Stimulated activated CD4-positive, alpha-beta T cell treated with anti-CD3 and anti-CD28 coated beads, Interleukin-4, amount 100 ng/mL, for 48 hours (primary cell): Measurements from ENCODE around the gene OR2J2.
"Not testable (repeated sequence)": the region's sequence is repeated elsewhere in the genome, so short reads cannot be mapped to it uniquely, and the experiment has no call there.

Source experiments
- DNase-seq, 2 donors: peaks; one replicate each; pipeline ENCODE4 v3.0.0-alpha.2; 2020; ENCODE audit warnings: low read depth in 2 of 2

Gene OR2J2

DNA sequence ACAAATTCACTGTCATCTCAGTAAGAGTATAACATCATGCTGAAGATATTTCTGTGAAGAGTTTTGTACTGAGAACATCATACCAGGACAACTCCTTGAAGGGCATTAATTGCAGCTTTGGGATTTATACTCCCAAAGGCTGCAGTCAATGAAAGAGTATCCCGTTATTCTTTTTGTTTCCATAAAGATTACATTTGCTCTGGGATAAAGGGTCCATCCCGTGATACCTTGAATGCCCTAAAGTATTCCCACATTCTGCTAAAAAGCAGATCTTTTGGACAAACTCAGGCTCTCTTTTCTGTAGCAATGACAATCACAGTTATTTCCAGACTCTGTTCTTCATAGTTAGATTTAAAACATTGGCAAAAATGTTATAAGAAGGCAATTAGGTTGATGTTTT is at the start of gene OR2J2:
OR2J2 (plus strand) TSS at position 301 of the 400 bp plus-strand sequence. CDS start 2,729 bp downstream, outside the sequence.
- not testable (repeated sequence) for DNase-seq

GRCh38 chr6:29129326-29130012 is 41.2 kb upstream of the OR2J2 start:
- no peak for DNase-seq

DNA sequence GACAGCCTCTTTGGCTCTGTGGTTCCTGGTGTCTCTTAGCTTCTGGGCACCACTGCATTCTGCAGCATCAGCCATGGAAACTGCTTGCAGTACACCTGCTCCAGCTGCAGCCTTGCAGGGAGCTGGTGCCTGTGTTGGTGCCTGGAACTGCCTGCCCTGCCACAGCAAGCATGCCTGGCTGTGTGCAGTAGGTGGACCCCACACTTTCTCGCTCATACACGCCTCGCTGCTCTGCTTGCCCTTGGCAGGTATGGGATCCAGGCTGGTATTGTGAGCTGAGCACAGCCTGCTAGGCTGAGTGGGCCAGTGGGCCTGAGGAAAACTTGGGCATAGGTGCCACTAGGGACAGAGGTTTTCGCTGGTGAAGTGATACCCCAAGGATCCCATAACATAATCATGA is 40.1 kb upstream of the OR2J2 start:
- DNase-seq = no peak

GRCh38 chr6:29131691-29132090 is 39.0 kb upstream of the OR2J2 start:
- no peak for DNase-seq

GRCh38 chr6:29137724-29138123 is 33.0 kb upstream of the OR2J2 start:
- DNase-seq = no peak

DNA sequence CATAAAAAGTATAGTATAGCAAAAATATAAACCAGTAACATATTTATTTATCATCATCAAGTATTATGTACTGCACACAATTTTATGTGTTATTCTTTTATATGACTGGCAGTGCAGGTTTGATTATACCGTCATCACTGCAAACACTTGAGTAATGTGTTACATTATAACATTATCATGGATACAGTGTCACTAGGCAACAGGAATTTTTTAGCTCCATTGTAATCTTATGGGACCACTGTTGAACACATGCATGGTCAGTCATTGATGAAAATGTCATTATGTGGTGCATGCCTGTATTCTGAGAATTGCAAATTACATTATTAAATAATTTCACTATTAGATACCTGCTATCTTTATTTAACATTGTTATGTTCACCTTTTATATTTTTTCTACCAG is 29.1 kb upstream of the OR2J2 start:
- DNase-seq = no peak

- no peak for DNase-seq
Measured at GRCh38 chr6:29142309-29142708, 28.4 kb upstream of the OR2J2 start.

- DNase-seq = no peak
Measured at GRCh38 chr6:29146179-29146578, 24.5 kb upstream of the OR2J2 start.

- DNase-seq = no peak
Measured at GRCh38 chr6:29147074-29147473, 23.6 kb upstream of the OR2J2 start.

- not testable (repeated sequence) for DNase-seq
Measured at GRCh38 chr6:29149444-29149843, 21.3 kb upstream of the OR2J2 start.

GRCh38 chr6:29153083-29153482 is 17.6 kb upstream of the OR2J2 start:
- no peak for DNase-seq

GRCh38 chr6:29155182-29155581 is 15.5 kb upstream of the OR2J2 start:
- DNase-seq = not testable (repeated sequence)

DNA sequence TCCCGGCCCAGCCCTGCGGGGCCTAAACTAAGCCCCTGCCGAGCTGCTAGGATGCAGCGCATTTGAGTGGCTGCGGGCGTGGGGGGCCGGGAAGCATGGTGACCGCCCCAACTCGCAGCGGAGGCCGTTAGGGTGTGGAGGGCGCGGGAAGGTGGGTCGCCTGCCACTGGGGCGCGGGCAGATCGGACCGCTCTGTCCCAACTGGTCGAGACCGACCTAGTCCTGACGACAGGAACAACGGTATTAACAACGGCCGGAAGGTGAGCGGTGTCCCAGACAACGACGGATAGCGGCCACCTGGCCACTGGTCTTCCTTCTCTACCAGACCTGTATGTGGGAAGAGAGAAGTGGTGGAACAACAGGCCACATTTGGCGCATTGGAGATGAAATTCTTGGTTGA is 10.8 kb upstream of the OR2J2 start:
- DNase-seq = not testable (repeated sequence)

- DNase-seq = not testable (repeated sequence)
Measured at GRCh38 chr6:29165571-29165970, 5.1 kb upstream of the OR2J2 start.

GRCh38 chr6:29171736-29172135 is 1.0 kb downstream of the OR2J2 start:
- no peak for DNase-seq

GRCh38 chr6:29183594-29183993 is 12.9 kb downstream of the OR2J2 start:
- DNase-seq = no peak

DNA sequence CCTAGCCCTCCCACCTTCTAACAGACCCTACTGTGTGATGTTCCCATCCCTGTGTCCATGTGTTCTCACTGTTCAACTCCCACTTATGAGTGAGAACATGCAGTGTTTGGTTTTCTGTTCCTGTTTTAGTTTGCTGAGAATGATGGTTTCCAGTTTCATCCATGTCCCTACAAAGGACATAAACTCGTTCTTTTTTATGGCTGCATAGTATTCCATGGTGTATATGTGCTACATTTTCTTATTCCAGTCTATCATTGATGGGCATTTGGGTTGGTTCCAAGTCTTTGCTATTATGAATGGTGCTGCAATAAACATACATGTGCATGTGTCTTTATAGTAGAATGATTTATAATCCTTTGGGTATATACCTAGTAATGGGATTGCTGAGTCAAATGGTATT is 18.0 kb downstream of the OR2J2 start:
- not testable (repeated sequence) for DNase-seq

DNA sequence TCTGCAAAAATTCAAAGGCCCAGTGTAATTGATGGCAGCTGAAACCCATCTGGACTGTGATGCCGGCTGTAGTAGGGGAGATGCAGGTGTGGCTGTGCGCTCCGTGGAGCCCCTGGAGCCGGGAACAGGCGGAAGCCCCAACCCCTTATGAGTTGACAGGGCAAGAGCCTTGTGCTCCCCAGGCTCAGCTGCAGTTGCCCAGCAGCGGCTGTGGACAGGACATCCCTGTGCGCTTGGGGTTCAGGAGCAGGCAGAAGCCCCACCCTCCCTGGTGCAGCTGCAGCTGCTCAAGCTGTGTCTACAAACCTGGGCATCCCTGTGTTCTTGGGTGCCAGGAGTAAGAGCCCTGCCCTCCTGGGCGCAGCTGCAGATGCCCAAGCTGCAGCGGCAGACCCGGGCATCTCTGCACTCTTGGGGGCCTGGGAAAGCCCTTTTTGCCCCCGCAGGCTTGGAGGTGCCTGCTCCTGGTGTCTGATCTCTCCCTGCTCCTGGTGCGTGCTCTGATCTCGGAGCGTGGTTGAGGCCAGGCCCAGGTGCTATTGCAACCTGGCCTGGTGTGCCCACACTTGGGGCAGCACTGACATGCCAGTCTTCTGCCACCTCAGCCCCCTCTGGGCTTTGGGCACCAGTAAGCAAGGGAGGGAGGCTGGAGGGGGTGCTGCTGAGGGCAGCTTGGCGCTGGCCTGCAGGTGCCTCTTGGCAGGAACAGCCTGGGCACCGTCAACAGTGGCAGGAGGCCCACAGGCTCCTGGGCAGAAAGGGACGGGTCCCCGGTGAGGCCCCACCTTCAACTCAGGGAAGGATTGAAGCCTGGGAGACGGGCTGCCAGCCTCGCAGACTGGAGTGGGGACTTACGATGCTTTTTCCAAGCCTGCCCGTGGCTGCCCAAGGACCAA is 30.3 kb downstream of the OR2J2 start:
- DNase-seq = no peak

GRCh38 chr6:29201966-29202365 is 31.3 kb downstream of the OR2J2 start:
- DNase-seq = no peak

DNA sequence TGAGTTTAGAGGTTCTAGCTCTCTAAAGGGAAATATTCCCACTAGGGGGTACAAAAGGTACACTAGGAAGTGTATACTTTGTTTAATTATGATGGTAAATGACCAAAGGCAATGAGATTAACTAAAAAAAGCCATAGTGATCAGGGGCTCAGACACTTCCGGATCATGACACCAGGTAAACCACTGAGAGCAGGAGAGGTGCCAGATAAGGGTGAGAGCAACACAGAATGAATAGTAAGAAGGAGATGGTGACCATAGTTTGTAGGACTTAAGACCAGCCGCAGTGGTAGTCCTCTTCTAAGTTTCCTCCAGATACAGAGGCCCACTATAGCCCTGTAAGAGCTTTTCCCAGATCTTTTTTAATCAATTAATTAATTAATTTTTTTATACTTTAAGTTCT is 40.8 kb downstream of the OR2J2 start:
- DNase-seq = no peak

- DNase-seq = no peak
Measured at GRCh38 chr6:29216528-29216927, 45.8 kb downstream of the OR2J2 start.

- not testable (repeated sequence) for DNase-seq
Measured at GRCh38 chr6:29217242-29217641, 46.5 kb downstream of the OR2J2 start.

GRCh38 chr6:29218056-29218455 is 47.3 kb downstream of the OR2J2 start:
- DNase-seq = not testable (repeated sequence)
